PFSK-1 (cell line): Measurements from ENCODE around the gene MMP15.

Experiments
- POLR2AphosphoS5 ChIP-seq: IDR thresholded peaks from 2 replicates; pipeline ENCODE4 v1.6.1; 2012; ENCODE audit warnings: low read depth, mild to moderate bottlenecking, control low read depth, low read length, moderate library complexity
- SIN3A ChIP-seq: IDR thresholded peaks from 2 replicates; pipeline ENCODE4 v1.6.1; 2012; ENCODE audit warnings: mild to moderate bottlenecking, low read length, moderate library complexity, borderline replicate concordance; ENCODE audit not compliant: insufficient read depth

GRCh38 chr16:57976331-57976796 is 49.2 kb upstream of the MMP15 start:
- no peak for TF ChIP-seq SIN3A
- no peak for TF ChIP-seq POLR2AphosphoS5
